Measurements from ENCODE around the gene PRICKLE2. TPM values are rescaled to one million over a fixed set of nuclear protein-coding genes. Genes with fewer than 3 reads are reported as not detected.

PRICKLE2 gene
- total and polyA plus RNA-seq, 2 experiments from 2014 or later, result 8.5 to 30.3 TPM

DNA sequence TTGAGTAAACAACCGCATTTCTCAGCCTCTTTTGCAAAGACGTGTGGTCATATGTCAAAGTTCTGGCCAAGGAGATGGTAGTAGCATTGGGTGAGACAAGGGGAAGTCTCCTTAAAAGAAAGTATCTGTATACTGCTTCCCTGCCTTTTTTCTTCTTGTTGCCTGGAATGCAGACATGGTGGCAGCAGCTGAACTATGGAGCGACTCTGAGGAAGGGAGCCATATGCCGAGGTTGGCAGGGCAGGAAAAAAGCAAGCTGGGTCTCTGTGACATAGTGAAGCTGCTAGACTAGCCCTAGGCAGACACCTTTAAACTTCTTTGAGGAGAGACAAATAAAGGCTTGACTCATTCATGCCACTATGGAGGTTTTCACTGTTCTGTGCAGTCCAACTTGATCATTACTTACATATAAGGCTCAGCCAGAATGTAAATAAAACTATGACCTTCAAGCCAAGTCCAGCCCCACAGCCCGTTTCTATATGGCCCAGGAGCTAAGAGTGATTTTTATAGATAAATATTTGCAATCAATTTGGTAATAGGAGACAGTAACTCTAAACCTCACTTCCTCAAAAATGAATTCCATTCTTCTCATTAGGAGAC is 30.6 kb upstream of the PRICKLE2 start:
- Histone ChIP-seq H3K9me2 (replicated peaks; ENCODE audit: insufficient read depth) (no peaks in the 10 kb centered on the region), H3K9me3 (ENCODE audit: low read depth) (no peaks in the 10 kb centered on the region), H3K79me2 (peaks cover 78% of the 10 kb centered on the region), H3K27ac (peak overlapping the region; percentile 25), H3K4me1 (ENCODE audit: insufficient read depth) (peaks cover 20% of the 10 kb centered on the region), H3K27me3 (no peaks in the 10 kb centered on the region), H3K4me3 (no peak overlapping the region), H4K20me1 (ENCODE audit: insufficient read depth, poor library complexity, severe bottlenecking) (no peaks in the 10 kb centered on the region), H3K4me2 (no peak overlapping the region), H3K36me3 (replicated peaks; ENCODE audit: insufficient read depth, low read depth) (no peaks in the 10 kb centered on the region), H2AFZ (no peak overlapping the region)
- no peak for DNase-seq (ENCODE audit: low spot score)
- 69% methylated on average over 5 of the region's 5 CpGs for WGBS (ENCODE audit: low lambda C conversion rate, missing lambda C conversion rate)
- TF ChIP-seq EZH2phosphoT487 (IDR thresholded peaks at IDR 0.05; ENCODE audit: low read depth, severe bottlenecking, unreplicated experiment), result no peak
- TF ChIP-seq, protein P1, sequence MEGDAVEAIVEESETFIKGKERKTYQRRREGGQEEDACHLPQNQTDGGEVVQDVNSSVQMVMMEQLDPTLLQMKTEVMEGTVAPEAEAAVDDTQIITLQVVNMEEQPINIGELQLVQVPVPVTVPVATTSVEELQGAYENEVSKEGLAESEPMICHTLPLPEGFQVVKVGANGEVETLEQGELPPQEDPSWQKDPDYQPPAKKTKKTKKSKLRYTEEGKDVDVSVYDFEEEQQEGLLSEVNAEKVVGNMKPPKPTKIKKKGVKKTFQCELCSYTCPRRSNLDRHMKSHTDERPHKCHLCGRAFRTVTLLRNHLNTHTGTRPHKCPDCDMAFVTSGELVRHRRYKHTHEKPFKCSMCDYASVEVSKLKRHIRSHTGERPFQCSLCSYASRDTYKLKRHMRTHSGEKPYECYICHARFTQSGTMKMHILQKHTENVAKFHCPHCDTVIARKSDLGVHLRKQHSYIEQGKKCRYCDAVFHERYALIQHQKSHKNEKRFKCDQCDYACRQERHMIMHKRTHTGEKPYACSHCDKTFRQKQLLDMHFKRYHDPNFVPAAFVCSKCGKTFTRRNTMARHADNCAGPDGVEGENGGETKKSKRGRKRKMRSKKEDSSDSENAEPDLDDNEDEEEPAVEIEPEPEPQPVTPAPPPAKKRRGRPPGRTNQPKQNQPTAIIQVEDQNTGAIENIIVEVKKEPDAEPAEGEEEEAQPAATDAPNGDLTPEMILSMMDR (IDR thresholded peaks at IDR 0.05; ENCODE audit: poor library complexity), result no peak
- no peak for TF ChIP-seq EZH2 (IDR thresholded peaks at IDR 0.05; ENCODE audit: borderline replicate concordance)

- H3K79me2 ChIP-seq, result peaks cover 84% of the 10 kb centered on the region
- peaks cover 9% of the 10 kb centered on the region for H3K4me1 ChIP-seq (ENCODE audit: insufficient read depth)
- H3K36me3 ChIP-seq (replicated peaks; ENCODE audit: insufficient read depth, low read depth), result no peaks in the 10 kb centered on the region
- no peak overlapping the region for H2AFZ ChIP-seq
- TF ChIP-seq EZH2 (IDR thresholded peaks at IDR 0.05; ENCODE audit: borderline replicate concordance) (no peak), EZH2phosphoT487 (IDR thresholded peaks at IDR 0.05; ENCODE audit: low read depth, severe bottlenecking, unreplicated experiment) (no peak)
- TF ChIP-seq, protein P1 (IDR thresholded peaks at IDR 0.05; ENCODE audit: poor library complexity), result no peak
- H3K27me3 ChIP-seq, result no peaks in the 10 kb centered on the region
- WGBS (ENCODE audit: low lambda C conversion rate, missing lambda C conversion rate), result 64% methylated on average over 2 of the region's 2 CpGs
- H3K9me2 ChIP-seq (replicated peaks; ENCODE audit: insufficient read depth), result no peaks in the 10 kb centered on the region
- DNase-seq (ENCODE audit: low spot score), result no peak
- no peaks in the 10 kb centered on the region for H4K20me1 ChIP-seq (ENCODE audit: insufficient read depth, poor library complexity, severe bottlenecking)
- H3K4me3 ChIP-seq, result no peak overlapping the region
- H3K9me3 ChIP-seq (ENCODE audit: low read depth), result no peaks in the 10 kb centered on the region
- H3K27ac ChIP-seq, result no peak overlapping the region
- H3K4me2 ChIP-seq, result no peak overlapping the region
Measured at GRCh38 chr3:64254443-64254842, 29.2 kb upstream of the PRICKLE2 start.

DNA sequence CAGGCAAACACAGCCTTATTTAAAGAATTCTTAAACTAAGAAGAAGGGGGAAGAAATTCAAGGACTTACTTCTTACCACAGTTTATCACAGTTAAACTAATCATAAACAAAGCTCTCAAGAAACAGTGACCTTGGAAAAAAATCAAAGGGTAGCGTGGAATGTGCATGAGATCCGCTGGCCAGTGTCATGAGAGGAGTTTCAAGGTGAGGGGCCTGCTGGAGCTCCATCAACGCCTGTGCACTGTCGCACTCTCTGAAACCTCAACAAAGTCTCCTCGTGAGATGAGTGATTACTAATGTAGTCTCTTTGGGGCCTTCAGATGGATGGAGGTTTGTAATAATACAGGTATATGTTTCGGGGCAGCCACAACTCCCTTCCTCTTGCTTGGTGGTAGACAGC is 28.4 kb upstream of the PRICKLE2 start:
- peaks cover 82% of the 10 kb centered on the region for H3K79me2 ChIP-seq
- H3K4me3 ChIP-seq, result no peak overlapping the region
- H3K27ac ChIP-seq, result peak overlapping the region; percentile 10
- H2AFZ ChIP-seq, result no peak overlapping the region
- no peaks in the 10 kb centered on the region for H3K27me3 ChIP-seq
- no peaks in the 10 kb centered on the region for H3K9me2 ChIP-seq (replicated peaks; ENCODE audit: insufficient read depth)
- peaks cover 9% of the 10 kb centered on the region for H3K4me1 ChIP-seq (ENCODE audit: insufficient read depth)
- no peak overlapping the region for H3K4me2 ChIP-seq
- no peak for DNase-seq (ENCODE audit: low spot score)
- no peaks in the 10 kb centered on the region for H3K36me3 ChIP-seq (replicated peaks; ENCODE audit: insufficient read depth, low read depth)
- H4K20me1 ChIP-seq (ENCODE audit: insufficient read depth, poor library complexity, severe bottlenecking), result no peaks in the 10 kb centered on the region
- TF ChIP-seq EZH2 (IDR thresholded peaks at IDR 0.05; ENCODE audit: borderline replicate concordance), result no peak
- no peak for TF ChIP-seq EZH2phosphoT487 (IDR thresholded peaks at IDR 0.05; ENCODE audit: low read depth, severe bottlenecking, unreplicated experiment)
- TF ChIP-seq, protein P1 (IDR thresholded peaks at IDR 0.05; ENCODE audit: poor library complexity), result no peak
- H3K9me3 ChIP-seq (ENCODE audit: low read depth), result no peaks in the 10 kb centered on the region
- 75% methylated on average over 6 of the region's 6 CpGs for WGBS (ENCODE audit: low lambda C conversion rate, missing lambda C conversion rate)

Data from hepatocyte (in vitro differentiated cells).